Naive thymus-derived CD4-positive, alpha-beta T cell (primary cell): Measurements from ENCODE around the gene TUBGCP2. TPM values are rescaled to one million over a fixed set of nuclear protein-coding genes. Genes with fewer than 3 reads are reported as not detected.

Experiments
- ATAC-seq: fragments of 150-1000 bp; cut with Tn5 transposase; 2 replicates; pipeline ENCODE4 v1.10.0; 2021; ENCODE audit warnings: mild to moderate bottlenecking, moderate library complexity
- CTCF ChIA-PET: fragments of 350-600 bp; sonication (Branson Sonifier 250); formaldehyde crosslinking; loops from one replicate; lab custom pipeline; 2021; ENCODE audit warnings: antibody characterized with exemption; lab: Charles Lee
- POLR2A ChIA-PET: fragments of 350-600 bp; sonication (Branson Sonifier 250); formaldehyde crosslinking; loops from one replicate; lab custom pipeline; 2021; ENCODE audit warnings: antibody characterized with exemption, inconsistent platforms; lab: Charles Lee
- DNase-seq, 9 donors: peaks; one replicate each; pipeline versions ENCODE4 v3.0.0 to v3.0.0-alpha.2; 2020 to 2022; ENCODE audit warnings: mixed read lengths in 1 of 9
- H3K27ac ChIP-seq: one replicate; pipeline ENCODE4 v1.7.0; 2013; ENCODE audit warnings: mild to moderate bottlenecking, low read depth, low read length, moderate library complexity
- H3K27me3 ChIP-seq, 2 donors: one replicate each; pipeline ENCODE4 v1.7.0; 2013; ENCODE audit warnings: low read length in 2 of 2, mild to moderate bottlenecking in 2 of 2, moderate library complexity in 2 of 2; ENCODE audit not compliant: control insufficient read depth in 2 of 2, insufficient read depth in 2 of 2
- H3K36me3 ChIP-seq, 3 experiments: 1 replicate in 2 of 3; 2 replicates in 1 of 3; pipeline ENCODE4 v1.7.0; 2013; ENCODE audit warnings: low read length in 3 of 3, mild to moderate bottlenecking in 3 of 3, moderate library complexity in 1 of 3; ENCODE audit not compliant: insufficient read depth in 3 of 3, control insufficient read depth in 2 of 3
- H3K4me1 ChIP-seq, 2 donors: one replicate each; pipeline ENCODE4 v1.7.0; 2013; ENCODE audit warnings: low read length in 2 of 2, mild to moderate bottlenecking in 2 of 2, moderate library complexity in 1 of 2; ENCODE audit not compliant: control insufficient read depth in 2 of 2, insufficient read depth in 2 of 2
- H3K4me3 ChIP-seq: 2 replicates; pipeline ENCODE4 v1.7.0; 2013; ENCODE audit warnings: mild to moderate bottlenecking, low read length
- H3K9me3 ChIP-seq, 3 experiments: 1 replicate in 2 of 3; 2 replicates in 1 of 3; pipeline ENCODE4 v1.7.0; 2013; ENCODE audit warnings: low read length in 3 of 3; ENCODE audit not compliant: control insufficient read depth in 2 of 3
- H3K27ac Mint-ChIP-seq, 9 donors: one replicate each; pipeline ENCODE4 v1.8.0; 2020 to 2022; ENCODE audit warnings: mixed read lengths in 9 of 9, mild to moderate bottlenecking in 8 of 9, moderate library complexity in 5 of 9, inconsistent platforms in 2 of 9
- H3K27me3 Mint-ChIP-seq, 5 donors: one replicate each; pipeline ENCODE4 v1.8.0; 2021 to 2022; ENCODE audit warnings: mixed read lengths in 5 of 5, mild to moderate bottlenecking in 1 of 5
- H3K36me3 Mint-ChIP-seq, 5 donors: one replicate each; pipeline ENCODE4 v1.8.0; 2020 to 2022; ENCODE audit warnings: mixed read lengths in 5 of 5, mild to moderate bottlenecking in 3 of 5, inconsistent platforms in 1 of 5
- H3K4me1 Mint-ChIP-seq, 7 donors: one replicate each; pipeline ENCODE4 v1.8.0; 2020 to 2022; ENCODE audit warnings: mixed read lengths in 7 of 7, mild to moderate bottlenecking in 3 of 7, inconsistent platforms in 1 of 7
- H3K4me3 Mint-ChIP-seq, 10 donors: one replicate each; pipeline ENCODE4 v1.8.0; 2020 to 2022; ENCODE audit warnings: mild to moderate bottlenecking in 10 of 10, mixed read lengths in 10 of 10, moderate library complexity in 6 of 10, inconsistent platforms in 2 of 10
- H3K9me3 Mint-ChIP-seq, 11 donors: one replicate each; pipeline ENCODE4 v1.8.0; 2020 to 2022; ENCODE audit warnings: mixed read lengths in 11 of 11, mild to moderate bottlenecking in 4 of 11, inconsistent platforms in 1 of 11, moderate library complexity in 1 of 11
- intact Hi-C, 2 donors: fragments of 100-400 bp; cut with micrococcal nuclease; formaldehyde crosslinking; loops; one replicate each; pipeline ENCODE4 v1.15.1; 2023
- polyA plus RNA-seq, 2 donors: library from polyadenylated mRNA; unstranded; fragments of 300-500 nt; fragmentation: Illumina TruSeq; gene quantifications; one replicate each; pipeline ENCODE4 v1.2.3, GENCODE V29; 2021
- total RNA-seq, 6 experiments: library from RNA in 5 of 6; stranded (reverse) in 5 of 6; gene quantifications; 1 replicate in 5 of 6; 2 replicates in 1 of 6; pipeline ENCODE4 v1.2.3 and lab custom pipeline; 2021 to 2026

The TUBGCP2 gene
- total and polyA plus RNA-seq, 7 experiments from 2014 or later, result 29.6 to 97.0 (median 67.7) TPM

DNA sequence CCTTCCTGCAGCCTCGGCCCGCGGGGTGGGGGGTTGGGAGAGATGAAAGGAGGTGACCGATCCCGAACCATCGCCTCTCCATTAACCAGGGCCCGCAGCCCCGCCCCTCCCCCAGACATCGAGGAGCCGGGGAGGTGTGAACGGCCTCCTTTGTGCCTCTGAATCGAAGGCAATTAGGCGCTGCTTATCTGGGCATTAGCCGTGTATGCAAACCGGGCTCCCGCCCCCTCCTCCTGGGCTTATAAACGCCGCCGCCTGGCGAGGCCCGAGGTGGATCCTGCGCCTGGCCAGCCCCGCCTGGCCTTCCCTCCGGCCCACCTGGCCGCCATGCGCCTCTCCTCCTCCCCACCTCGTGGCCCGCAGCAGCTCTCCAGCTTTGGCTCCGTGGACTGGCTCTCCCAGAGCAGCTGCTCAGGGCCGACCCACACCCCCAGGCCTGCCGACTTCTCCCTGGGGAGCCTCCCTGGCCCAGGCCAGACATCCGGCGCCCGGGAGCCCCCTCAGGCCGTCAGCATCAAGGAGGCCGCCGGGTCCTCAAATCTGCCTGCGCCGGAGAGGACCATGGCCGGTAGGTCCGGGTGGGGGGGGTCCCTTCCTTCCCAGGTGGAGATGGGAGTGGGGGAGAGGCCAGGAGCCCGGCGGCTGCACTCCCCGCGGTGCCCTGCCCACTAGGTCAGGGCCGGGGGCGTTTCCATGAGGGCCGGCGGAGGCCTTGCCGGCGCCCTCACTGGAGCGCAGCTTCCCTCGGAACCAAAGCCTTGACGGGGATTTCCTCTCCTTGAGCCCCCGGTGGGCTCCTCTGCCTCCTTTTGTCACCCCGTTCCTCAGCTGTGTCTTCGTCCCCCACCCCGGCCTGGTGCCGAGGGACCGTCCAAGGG lies 70.8 kb downstream of the TUBGCP2 start, which contains the start of gene VENTX:
TSS of gene VENTX (plus strand) at position 268 of the 878 bp plus-strand sequence. CDS start at position 328, 60 bp downstream.
- intact Hi-C loops, result loop anchor here in 1 of 2 donors (10.0 kb wide), 1 partner anchor 93 kb away; no protein-coding TSS in a partner anchor
- Histone ChIP-seq H3K36me3 (no peaks in the 10 kb centered on the region), H3K27ac (no peak within 1 kb of the TSS), H3K4me1 (peaks cover 0 to 26% of the 10 kb centered on the region in 2 donors), H3K4me3 (no peak within 1 kb of the TSS), H3K27me3 (peaks cover 3 to 13% of the 10 kb centered on the region in 2 donors), H3K9me3 (no peaks in the 10 kb centered on the region)
- Mint-ChIP-seq H3K36me3 (no peaks in the 10 kb centered on the region), H3K27ac (no peak within 1 kb of the TSS), H3K9me3 (peaks cover 0 to 4% (median 0%) of the 10 kb centered on the region in 11 donors), H3K4me3 (peak within 1 kb of the TSS in 6 of 10 donors; percentile 38 to 79 (median 52)), H3K4me1 (peaks cover 11 to 29% (median 18%) of the 10 kb centered on the region in 7 donors), H3K27me3 (peaks cover 34 to 69% (median 47%) of the 10 kb centered on the region in 5 donors)
- DNase-seq (peak in 1 of 9 donors; percentile 7), ATAC-seq (no peak)
- POLR2A ChIA-PET, result no interaction called here
- CTCF ChIA-PET, result no interaction called here

DNA sequence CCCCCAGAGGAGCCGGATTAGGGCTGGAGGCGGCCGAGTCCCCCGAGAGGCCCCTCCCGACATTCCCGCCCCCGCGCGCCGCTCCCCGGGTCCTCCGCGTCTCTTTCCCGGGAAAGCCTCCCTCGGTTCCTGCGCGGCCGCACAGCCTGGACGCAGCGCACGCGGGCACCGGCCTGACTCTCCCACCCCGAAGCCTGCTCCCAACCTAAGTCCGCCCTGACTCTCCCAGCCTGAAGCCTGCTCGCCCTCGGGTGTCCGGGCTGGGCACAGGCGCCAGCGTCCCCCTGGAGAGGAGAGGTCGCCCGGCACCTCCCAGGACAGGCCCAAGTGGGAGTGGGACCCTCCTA lies 71.5 kb downstream of the TUBGCP2 start:
- Mint-ChIP-seq H3K4me3 (peak overlapping the region in 5 of 10 donors; percentile 16 to 79 (median 50)), H3K4me1 (peaks cover 11 to 26% (median 18%) of the 10 kb centered on the region in 7 donors)
- H3K4me3 ChIP-seq, result no peak overlapping the region

DNA sequence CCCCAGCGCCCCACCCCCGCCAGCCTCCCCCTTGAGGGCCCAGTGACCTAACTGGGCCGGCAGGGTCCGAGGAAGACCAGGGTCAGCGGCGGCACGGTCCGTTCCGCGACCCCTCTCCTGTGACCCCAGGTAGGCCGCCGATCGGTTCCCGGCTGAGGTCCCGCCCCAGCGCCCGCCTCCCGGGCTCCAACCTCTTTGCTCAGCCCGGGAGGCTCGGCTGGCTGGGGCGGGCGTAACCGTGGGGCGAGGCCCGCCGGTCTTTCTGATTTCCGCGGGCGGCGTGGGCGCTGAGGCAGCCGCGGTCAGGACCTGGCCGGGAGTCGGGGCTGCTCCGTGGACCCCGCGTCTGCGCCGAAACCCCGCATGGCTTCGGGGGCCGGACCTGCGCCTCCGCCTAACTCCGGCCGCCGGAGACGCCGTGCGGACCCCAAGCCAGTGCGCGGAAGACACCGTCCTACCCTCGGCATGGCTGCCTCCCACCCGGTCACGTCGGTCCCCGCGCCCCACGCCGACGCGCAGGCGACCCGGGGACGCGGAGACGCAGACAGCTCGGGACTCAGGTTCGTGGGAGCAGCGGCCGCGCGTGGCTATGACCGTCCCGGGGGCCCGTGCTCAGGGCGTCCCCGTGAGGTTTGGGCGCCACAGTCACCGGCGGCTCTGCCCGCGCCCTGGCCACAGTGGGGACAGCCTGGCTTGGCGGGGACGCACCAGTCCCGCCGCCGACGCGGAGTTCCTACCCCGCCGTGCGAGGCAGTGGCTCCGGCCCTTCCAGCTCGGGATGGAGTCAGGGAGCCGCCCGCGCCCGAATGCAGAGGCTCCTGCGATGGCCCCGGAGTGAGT lies 72.1 kb downstream of the TUBGCP2 start:
- no peaks in the 10 kb centered on the region for H3K36me3 ChIP-seq
- H3K36me3 Mint-ChIP-seq, result no peaks in the 10 kb centered on the region
- no peaks in the 10 kb centered on the region for H3K9me3 ChIP-seq
- H3K4me3 Mint-ChIP-seq, result peak overlapping the region in 2 of 10 donors; percentile 68 to 79
- ATAC-seq (no peak), DNase-seq (peak in 1 of 9 donors; percentile 6)
- ChIA-PET POLR2A (no interaction called here), CTCF (no interaction called here)
- H3K27ac Mint-ChIP-seq, result no peak overlapping the region
- H3K4me1 Mint-ChIP-seq, result peaks cover 11 to 23% (median 14%) of the 10 kb centered on the region in 7 donors
- peaks cover 0 to 4% (median 0%) of the 10 kb centered on the region in 11 donors for H3K9me3 Mint-ChIP-seq
- H3K4me1 ChIP-seq, result peaks cover 0 to 23% of the 10 kb centered on the region in 2 donors
- peaks cover 37 to 73% (median 44%) of the 10 kb centered on the region in 5 donors for H3K27me3 Mint-ChIP-seq
- no peak overlapping the region for H3K4me3 ChIP-seq
- intact Hi-C loops, result loop anchor here in 1 of 2 donors (10.0 kb wide), 1 partner anchor 92 kb away; no protein-coding TSS in a partner anchor
- H3K27me3 ChIP-seq, result peaks cover 3 to 21% of the 10 kb centered on the region in 2 donors
- no peak overlapping the region for H3K27ac ChIP-seq

More for the DNA sequence above, 71.5 kb downstream of the TUBGCP2 start:
- Histone ChIP-seq H3K27ac (no peak overlapping the region), H3K4me1 (peaks cover 0 to 26% of the 10 kb centered on the region in 2 donors), H3K27me3 (peaks cover 3 to 15% of the 10 kb centered on the region in 2 donors), H3K9me3 (no peaks in the 10 kb centered on the region), H3K36me3 (no peaks in the 10 kb centered on the region)
- ATAC-seq (no peak), DNase-seq (peak in 1 of 9 donors; percentile 4)
- intact Hi-C loops, result loop anchor here in 1 of 2 donors (10.0 kb wide), 1 partner anchor 92 kb away; no protein-coding TSS in a partner anchor
- H3K27ac Mint-ChIP-seq, result no peak overlapping the region
- H3K9me3 Mint-ChIP-seq, result peaks cover 0 to 4% (median 0%) of the 10 kb centered on the region in 11 donors
- no peaks in the 10 kb centered on the region for H3K36me3 Mint-ChIP-seq
- ChIA-PET POLR2A (no interaction called here), CTCF (no interaction called here)
- H3K27me3 Mint-ChIP-seq, result peaks cover 32 to 71% (median 42%) of the 10 kb centered on the region in 5 donors

DNA sequence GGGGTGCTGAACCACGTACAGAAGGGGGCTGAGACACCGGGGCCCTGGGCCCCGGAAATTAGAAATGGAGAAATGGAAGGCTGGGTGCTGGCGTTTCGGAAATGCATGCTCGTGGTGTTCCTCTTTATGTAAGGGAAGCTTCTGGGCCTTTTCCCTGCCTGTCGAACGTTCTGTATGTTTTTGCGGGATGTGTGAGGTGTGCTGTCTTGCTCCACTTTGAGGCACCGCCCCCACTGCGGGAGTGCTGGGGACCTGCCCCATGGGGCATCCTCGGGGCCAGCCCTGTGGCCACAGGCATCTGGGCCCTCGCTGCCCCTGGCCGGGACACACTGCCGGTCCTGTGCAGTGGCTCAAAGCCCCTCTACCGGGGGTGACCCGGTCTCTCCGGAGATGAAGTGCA lies 72.7 kb downstream of the TUBGCP2 start:
- POLR2A ChIA-PET, result no interaction called here
- Mint-ChIP-seq H3K9me3 (peaks cover 0 to 4% (median 0%) of the 10 kb centered on the region in 11 donors), H3K27me3 (peaks cover 37 to 71% (median 39%) of the 10 kb centered on the region in 5 donors), H3K4me1 (peaks cover 4 to 16% (median 10%) of the 10 kb centered on the region in 7 donors), H3K4me3 (peak overlapping the region; percentile 30 to 79 (median 64)), H3K27ac (no peak overlapping the region), H3K36me3 (no peaks in the 10 kb centered on the region)
- H3K27me3 ChIP-seq, result peaks cover 3 to 19% of the 10 kb centered on the region in 2 donors
- CTCF ChIA-PET, result no interaction called here
- ATAC-seq, result peak; percentile 40
- no peak overlapping the region for H3K27ac ChIP-seq
- peak in 1 of 9 donors; percentile 10 for DNase-seq
- intact Hi-C loops, result loop anchor here in 1 of 2 donors (10.0 kb wide), 1 partner anchor 91 kb away; no protein-coding TSS in a partner anchor
- no peaks in the 10 kb centered on the region for H3K9me3 ChIP-seq
- H3K36me3 ChIP-seq, result no peaks in the 10 kb centered on the region
- no peak overlapping the region for H3K4me3 ChIP-seq
- H3K4me1 ChIP-seq, result peaks cover 0 to 16% of the 10 kb centered on the region in 2 donors

DNA sequence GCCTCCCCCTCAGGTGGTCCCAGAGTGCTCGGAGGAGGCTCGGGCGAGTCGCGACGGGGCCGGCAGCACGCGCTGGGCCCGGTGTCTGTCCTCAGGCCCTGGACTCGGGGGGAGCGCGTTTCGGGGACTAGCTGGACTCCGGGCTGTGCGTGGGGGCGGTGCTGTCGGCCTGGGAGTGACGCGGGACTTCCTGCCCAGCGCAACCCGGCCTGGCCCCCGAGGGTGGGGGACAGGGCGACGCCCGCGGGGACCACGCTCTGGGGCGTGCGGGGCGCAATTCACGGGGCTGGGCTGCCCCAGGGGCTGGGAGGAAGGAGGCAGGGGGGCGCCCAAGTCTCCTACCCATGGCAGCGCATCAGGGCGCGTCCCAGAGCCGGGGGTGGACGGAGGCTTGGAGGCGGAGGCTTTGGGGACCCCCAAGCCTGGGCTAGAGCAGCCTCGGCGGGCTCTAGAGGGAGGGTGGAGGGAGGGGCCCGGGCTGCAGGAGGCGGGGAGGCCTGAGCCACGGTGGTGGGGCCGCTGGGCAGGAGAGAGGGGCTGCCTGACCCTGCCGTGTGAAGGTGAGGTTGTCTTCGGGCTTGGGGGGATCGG lies 73.3 kb downstream of the TUBGCP2 start:
- H3K4me3 Mint-ChIP-seq, result peak overlapping the region; percentile 52 to 79 (median 62)
- peak; percentile 69 for ATAC-seq
- H3K36me3 Mint-ChIP-seq, result no peaks in the 10 kb centered on the region

More for the DNA sequence above, 73.3 kb downstream of the TUBGCP2 start:
- Histone ChIP-seq H3K36me3 (no peaks in the 10 kb centered on the region), H3K27ac (no peak overlapping the region), H3K27me3 (peaks cover 3 to 16% of the 10 kb centered on the region in 2 donors), H3K4me3 (no peak overlapping the region), H3K9me3 (no peaks in the 10 kb centered on the region), H3K4me1 (peaks cover 0 to 14% of the 10 kb centered on the region in 2 donors)
- ChIA-PET CTCF (no interaction called here), POLR2A (no interaction called here)
- intact Hi-C loops, result loop anchor here in 1 of 2 donors (10.0 kb wide), 1 partner anchor 91 kb away; no protein-coding TSS in a partner anchor
- Mint-ChIP-seq H3K27ac (no peak overlapping the region), H3K27me3 (peaks cover 32 to 66% (median 35%) of the 10 kb centered on the region in 5 donors), H3K4me1 (peaks cover 0 to 12% (median 7%) of the 10 kb centered on the region in 7 donors), H3K9me3 (peaks cover 0 to 4% (median 0%) of the 10 kb centered on the region in 11 donors)
- DNase-seq, result peak in 1 of 9 donors; percentile 7
